Measurements from ENCODE around the gene TAF11L8.
"Not testable (repeated sequence)": the region's sequence is repeated elsewhere in the genome, so short reads cannot be mapped to it uniquely, and the experiment has no call there.

- TF ChIP-seq FOXK1 (CRISPR knock-in tag; IDR thresholded peaks at IDR 0.05; ENCODE audit: borderline replicate concordance, low read depth); CREB1 (IDR thresholded peaks at IDR 0.05); CREB1 (CRISPR knock-in tag; IDR thresholded peaks at IDR 0.05); GATA4 (IDR thresholded peaks at IDR 0.05; ENCODE audit: borderline replicate concordance, low read depth); ZNF644 (CRISPR knock-in tag; IDR thresholded peaks at IDR 0.05; ENCODE audit: low read depth); CTCF (CRISPR knock-in tag; IDR thresholded peaks at IDR 0.05); MED8 (CRISPR knock-in tag; IDR thresholded peaks at IDR 0.05; ENCODE audit: insufficient replicate concordance); TBX2 (CRISPR knock-in tag; IDR thresholded peaks at IDR 0.05; ENCODE audit: borderline replicate concordance); HNF4G (IDR thresholded peaks at IDR 0.05; ENCODE audit: borderline replicate concordance, low read depth, low read length); HNF4G (CRISPR knock-in tag; IDR thresholded peaks at IDR 0.05; ENCODE audit: borderline replicate concordance, low read depth); ZNF333 (CRISPR knock-in tag; IDR thresholded peaks at IDR 0.05; ENCODE audit: borderline replicate concordance); ZBTB34 (CRISPR knock-in tag; IDR thresholded peaks at IDR 0.05); EZH2 (conservative IDR thresholded peaks at IDR 0.05; ENCODE audit: low read depth, low read length); RFX5 (IDR thresholded peaks at IDR 0.05; ENCODE audit: low read depth, low read length); TBP (CRISPR knock-in tag; IDR thresholded peaks at IDR 0.05); POLR2A (IDR thresholded peaks at IDR 0.05; ENCODE audit: insufficient read depth in 1 of 2, low read depth in 2 of 2, low read length in 2 of 2): not testable (repeated sequence)
Measured at GRCh38 chr5:17597728-17598127, 7.0 kb upstream of the TAF11L8 start, which contains the start of gene TAF11L10.
